ELF-1 (cell line): ENCODE measurements around the gene DGKZ.
"Not testable (repeated sequence)": the region's sequence is repeated elsewhere in the genome, so short reads cannot be mapped to it uniquely, and the experiment has no call there.

Experiments
- DNase-seq: peaks from one replicate; pipeline ENCODE4 v3.0.0-alpha.2; 2016; ENCODE audit warnings: low read depth, low spot score

DGKZ gene, protein sequence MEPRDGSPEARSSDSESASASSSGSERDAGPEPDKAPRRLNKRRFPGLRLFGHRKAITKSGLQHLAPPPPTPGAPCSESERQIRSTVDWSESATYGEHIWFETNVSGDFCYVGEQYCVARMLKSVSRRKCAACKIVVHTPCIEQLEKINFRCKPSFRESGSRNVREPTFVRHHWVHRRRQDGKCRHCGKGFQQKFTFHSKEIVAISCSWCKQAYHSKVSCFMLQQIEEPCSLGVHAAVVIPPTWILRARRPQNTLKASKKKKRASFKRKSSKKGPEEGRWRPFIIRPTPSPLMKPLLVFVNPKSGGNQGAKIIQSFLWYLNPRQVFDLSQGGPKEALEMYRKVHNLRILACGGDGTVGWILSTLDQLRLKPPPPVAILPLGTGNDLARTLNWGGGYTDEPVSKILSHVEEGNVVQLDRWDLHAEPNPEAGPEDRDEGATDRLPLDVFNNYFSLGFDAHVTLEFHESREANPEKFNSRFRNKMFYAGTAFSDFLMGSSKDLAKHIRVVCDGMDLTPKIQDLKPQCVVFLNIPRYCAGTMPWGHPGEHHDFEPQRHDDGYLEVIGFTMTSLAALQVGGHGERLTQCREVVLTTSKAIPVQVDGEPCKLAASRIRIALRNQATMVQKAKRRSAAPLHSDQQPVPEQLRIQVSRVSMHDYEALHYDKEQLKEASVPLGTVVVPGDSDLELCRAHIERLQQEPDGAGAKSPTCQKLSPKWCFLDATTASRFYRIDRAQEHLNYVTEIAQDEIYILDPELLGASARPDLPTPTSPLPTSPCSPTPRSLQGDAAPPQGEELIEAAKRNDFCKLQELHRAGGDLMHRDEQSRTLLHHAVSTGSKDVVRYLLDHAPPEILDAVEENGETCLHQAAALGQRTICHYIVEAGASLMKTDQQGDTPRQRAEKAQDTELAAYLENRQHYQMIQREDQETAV

DNA sequence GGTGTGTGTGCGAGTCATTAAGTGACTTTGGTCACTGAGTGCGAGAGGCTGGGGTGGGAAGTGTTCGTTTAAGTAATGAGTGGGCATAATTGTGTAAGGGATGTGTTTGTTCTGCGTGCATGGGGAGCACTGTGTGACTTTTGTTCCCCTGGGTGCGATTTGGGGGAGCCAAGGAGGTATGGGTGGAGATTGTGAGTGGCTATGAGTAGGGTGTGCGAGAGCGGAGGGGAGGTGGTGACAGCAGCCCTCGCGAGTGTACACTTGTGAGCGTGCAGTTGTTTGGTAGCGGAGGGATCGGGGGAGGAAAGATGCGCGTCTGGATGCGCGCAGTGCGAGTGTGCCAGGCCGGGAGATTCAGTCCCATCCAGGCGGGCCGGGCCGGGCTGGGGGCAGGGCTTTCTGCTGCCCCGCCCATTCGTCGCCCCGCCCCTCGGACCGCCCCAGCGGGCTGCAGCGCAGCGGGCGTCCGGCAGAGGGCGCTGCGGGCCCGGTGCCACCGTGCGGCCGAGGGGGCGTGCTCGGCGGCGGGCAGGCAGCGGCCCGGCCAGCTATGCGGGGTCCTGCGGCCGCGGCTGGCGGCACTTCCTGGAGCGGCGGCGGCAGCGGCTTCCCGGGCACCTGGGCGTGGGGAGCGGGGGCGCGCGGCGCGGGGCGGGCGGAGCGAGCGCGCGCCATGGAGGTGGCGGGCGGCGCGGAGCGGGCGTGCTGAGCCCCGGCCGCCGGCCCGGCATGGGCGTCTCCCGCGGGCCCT lies at the start of gene DGKZ:
Gene DGKZ (plus strand): TSS at position 578 of the 751 bp plus-strand sequence. CDS start 197 bp downstream, outside the sequence.
- DNase-seq = peak; percentile 90

DNA sequence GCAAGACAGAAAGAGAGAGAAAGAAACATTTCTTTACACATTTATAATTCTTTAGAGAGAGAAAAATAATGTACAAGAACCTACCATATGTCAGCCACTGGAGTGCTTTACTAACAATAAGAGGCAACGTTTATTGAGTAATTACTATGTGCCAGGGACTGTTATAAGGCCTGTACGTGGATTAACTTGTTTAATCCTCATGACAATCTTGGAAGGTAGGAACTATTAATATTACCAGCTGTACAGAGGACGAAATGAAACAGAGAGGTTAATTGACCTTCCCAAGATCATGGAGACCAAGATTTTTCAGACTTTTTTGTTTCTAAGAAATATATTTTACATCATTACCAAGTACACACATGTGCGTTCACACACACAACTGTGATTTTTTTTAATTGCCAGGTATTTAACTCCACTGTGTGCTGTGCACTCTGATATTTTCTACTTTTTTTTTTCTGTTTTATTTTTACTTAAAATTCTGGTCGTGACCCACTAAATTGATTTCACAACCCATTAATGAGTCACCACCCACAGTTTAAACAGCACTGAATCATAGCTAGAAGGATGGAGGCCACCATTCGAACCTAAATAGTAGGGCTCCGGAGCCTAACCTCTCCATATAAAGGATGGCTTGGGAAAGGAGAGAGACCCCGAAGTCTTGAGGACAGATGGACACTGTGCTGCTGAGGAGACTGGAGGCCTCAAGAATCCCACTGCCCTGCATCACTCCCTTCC lies 48.4 kb upstream of the DGKZ start:
- no peak for DNase-seq

DNA sequence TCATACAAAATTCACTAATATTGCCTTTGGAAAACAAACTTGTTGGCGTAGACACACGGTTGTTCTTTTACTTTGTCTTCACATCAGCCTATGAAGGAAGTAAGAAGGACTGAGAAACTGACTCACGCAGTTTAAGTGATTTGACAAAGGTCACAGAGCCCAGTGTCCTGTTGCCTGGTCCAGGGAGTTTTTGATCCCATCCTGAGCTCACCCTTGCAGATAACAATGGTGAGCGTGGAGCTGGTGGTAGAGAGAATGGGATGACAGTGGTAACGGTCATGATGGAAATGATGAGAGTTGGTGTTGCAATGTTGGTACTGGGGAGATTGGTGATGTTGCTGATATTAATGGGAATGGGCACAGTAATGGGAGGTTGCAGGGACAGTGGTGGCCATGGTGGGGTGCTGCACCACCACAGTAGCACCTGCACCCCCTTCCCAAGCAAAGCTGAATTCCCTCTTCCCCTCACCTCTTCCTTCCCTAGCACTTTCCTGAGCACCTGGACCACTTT lies 47.8 kb upstream of the DGKZ start:
- DNase-seq = no peak

DNA sequence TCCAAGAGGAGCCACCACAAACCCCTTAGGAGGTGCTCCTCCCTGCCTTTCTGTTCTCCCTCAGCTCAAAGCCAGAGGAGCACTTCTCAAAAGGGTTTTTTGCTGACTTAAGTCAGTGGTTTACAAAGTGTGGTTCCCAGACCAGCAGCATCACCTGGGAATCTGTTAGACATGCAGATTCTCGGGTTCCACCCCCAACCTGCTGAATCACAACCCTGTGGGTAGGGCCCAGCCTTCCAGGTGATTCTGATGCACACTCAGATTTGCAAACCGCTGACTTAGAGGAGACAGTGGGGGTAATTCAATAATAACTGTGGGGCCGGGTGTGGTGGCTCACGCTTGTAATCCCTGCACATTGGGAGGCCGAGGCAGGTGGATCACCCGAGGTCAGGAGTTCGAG lies 47.0 kb upstream of the DGKZ start:
- DNase-seq = no peak

DNA sequence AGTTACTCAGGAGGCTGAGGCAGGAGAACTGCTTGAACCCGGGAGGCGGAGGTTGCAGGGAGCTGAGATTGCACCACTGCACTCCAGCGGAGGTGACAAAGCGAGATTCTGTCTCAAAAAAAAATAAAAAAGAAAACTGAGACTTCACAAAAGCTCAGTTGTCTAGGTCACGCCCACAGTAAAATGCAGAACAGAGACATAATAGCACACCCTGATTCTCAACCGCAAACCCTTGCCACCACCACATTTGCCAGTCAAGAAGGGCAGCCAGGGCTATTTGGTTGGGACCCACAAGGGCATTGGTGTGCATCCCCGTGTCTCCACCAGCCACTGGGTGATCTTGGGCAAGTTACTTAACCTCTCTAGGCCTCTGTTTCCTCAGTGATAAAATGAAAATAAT lies 44.4 kb upstream of the DGKZ start:
- no peak for DNase-seq

DNA sequence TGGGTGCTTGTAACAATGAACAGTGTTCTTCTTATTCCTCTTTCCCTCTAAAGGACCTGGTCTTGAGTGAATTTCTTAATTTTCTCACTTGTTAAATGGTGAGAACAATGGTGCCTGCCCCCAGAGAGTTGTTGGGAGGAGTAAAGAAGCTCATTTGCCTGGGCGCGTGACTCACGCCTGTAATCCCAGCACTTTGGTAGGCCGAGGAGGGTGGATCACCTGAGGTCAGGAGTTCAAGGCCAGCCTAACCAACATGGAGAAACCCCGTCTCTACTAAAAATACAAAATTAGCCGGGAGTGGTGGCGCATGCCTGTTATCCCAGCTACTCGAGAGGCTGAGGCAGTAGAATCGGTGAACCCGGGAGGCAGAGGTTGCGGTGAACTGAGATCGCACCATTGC lies 43.2 kb upstream of the DGKZ start:
- not testable (repeated sequence) for DNase-seq

DNA sequence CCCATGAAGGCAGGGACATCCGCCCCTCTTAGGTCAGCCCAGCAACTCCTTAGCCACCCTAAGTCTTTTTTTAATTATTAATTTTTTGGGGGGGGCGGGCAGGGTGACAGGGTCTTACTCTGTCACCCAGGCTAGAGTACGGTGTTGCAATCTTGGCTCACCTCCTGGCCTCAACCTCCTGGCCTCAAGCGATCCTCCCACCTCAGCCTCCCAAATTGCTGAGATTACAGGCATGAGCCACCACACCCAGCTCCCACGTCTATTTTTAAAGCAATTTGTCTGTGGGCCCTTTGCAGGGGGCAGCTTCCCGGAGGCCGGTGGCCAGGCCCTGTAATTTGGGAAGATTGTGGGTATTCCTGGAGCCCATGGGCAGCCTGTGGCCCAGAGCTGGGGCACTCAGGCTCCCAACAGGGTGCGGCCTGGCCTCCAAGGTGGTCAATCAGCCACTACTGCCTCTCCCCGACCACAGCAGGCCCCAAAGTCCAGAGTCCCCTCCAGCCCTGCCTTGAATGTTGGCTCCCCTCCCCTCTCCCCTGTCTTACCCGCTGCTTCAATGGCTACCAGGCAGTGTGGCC lies 42.6 kb upstream of the DGKZ start:
- no peak for DNase-seq

DNA sequence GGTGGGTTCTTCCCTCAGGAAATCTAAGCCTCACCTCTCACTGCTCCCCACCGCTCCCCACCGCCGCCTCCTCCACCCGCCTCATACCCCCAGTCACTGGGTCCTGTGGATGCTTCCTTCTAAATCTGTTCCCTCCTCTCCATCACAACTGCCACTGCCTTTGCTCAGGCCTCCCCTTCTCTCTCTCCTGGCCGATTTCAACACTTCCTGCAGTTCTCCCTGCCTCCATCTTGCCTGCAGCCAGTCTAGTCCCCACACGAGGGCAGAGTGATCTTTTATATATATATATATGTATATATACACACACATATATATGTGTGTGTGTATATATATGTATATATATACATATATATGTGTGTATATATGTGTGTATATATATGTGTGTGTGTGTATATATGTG lies 42.0 kb upstream of the DGKZ start:
- no peak for DNase-seq

DNA sequence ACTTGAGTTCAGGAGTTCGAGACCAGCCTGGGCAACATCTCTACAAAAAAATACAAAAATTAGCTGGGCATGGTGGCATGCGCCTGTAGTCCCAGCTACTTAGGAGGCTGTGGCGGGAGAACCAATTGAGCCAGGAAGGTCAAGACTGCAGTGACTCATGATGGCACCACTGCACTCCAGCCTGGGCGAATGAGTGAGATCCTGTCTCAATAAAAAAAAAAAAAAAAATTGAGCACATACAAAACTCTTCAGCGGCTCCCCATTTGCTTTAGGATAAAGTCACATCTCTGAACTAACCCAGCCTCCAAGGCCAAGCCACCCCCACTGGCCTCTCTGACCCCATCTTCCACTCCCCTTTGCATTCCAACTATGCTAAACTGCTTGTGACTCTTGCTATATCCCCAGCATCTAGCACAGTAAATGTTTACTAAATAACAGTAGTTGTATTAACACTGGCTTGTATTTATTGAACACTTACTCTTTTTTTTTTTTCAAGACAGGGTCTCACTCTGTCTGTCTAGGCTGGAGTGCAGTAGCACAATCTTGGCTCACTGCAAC lies 40.9 kb upstream of the DGKZ start:
- DNase-seq = no peak

DNA sequence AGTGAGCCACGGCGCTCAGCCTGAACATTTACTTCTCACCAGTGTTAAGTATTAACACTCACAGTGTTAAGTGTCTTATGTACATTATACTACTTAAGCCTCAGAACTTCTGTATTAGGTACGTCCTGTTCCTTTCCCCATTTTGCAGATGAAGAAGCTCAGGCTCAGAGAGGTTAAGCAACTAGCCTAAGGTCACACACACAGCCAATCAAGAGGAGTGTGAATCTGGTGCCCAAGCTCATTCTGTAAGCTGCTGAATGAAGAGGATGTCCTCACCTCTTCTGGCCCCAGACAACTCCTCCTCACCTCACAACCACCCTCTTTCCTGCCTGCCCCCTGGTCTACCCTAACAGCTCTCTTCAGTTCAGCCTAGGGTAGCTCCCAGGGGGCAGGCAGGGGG lies 39.9 kb upstream of the DGKZ start:
- no peak for DNase-seq

DNA sequence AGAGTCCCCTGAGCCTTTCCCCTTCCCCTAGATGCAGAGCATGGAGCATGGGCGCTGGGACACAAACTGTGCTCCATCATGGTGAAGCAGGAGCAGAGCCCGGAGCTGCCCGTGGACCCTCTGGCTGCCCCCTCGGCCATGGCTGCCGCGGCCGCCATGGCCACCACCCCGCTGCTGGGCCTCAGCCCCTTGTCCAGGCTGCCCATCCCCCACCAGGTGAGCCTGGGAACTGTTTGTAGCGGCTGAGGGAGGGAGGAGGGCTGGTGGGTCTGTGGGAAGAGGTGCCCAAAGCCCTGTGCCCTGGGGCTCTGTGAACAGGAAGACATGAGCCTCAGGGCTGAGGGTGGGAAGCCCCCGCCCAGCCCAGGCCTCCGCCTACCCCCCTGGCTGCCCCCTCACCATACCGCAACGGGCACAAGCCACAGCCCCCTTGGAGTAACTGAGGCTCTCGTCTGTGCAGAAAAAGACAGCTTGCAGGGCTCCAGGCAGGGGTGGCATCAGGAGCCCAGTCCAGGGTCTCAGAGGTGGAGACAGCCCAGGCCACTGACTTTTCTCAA lies 39.4 kb upstream of the DGKZ start:
- DNase-seq = peak; percentile 45

DNA sequence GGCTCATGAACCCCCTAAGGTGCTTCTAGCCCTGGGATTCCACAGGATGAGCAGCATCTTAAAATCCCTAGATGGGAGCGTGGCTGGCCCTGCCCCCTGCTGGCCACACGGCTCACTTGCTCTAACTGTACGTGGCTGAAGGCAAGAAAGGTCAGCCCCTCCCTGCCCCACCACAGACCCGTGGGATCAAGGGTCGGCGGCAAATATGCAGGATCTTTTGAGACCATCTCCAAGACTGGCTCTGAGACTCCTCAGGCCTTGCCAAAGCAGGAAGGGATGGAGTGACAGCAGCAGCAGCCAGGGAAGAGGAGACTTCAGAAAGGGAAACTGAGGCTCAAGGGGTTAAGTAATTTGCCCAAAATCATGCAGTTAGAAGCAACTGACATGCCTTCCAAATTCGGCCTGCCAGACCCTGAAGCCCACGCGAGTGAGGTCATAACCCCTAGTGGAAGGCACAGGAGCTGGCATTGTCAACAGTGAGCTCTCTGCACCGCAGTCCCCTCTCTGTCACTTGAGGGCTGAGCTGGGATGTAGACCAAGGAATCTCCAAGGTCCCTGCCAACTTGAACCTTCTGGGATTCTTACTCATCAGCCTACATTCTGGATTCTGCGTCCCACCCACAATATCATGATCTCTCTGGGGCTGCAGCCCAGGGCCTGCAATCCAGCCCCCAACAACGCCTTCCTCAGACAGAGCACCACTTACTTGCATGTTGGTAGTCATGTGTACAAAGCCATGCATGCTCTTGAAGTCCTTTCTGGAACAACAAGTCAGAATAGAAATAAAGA lies 38.4 kb upstream of the DGKZ start:
- peak; percentile 89 for DNase-seq

DNA sequence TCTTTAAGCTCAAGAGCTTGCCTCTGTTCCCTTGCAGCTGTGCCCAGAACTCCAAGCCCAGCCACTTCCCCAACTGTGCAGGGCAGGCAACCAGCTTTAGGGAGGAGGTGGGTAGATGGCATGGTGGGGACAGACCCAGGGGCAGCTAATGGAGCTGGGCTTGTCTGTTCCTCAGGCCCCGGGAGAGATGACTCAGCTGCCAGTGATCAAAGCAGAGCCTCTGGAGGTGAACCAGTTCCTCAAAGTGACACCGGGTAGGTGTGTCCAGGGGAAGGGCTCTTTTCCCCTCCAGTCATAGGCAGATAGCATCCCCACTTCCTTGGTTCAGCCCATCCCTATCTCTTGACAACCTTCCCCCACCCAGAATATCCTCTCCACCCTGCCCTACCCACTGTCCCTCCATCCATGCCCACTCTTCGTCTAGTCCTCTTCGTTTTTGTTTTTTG lies 37.4 kb upstream of the DGKZ start:
- peak; percentile 72 for DNase-seq

DNA sequence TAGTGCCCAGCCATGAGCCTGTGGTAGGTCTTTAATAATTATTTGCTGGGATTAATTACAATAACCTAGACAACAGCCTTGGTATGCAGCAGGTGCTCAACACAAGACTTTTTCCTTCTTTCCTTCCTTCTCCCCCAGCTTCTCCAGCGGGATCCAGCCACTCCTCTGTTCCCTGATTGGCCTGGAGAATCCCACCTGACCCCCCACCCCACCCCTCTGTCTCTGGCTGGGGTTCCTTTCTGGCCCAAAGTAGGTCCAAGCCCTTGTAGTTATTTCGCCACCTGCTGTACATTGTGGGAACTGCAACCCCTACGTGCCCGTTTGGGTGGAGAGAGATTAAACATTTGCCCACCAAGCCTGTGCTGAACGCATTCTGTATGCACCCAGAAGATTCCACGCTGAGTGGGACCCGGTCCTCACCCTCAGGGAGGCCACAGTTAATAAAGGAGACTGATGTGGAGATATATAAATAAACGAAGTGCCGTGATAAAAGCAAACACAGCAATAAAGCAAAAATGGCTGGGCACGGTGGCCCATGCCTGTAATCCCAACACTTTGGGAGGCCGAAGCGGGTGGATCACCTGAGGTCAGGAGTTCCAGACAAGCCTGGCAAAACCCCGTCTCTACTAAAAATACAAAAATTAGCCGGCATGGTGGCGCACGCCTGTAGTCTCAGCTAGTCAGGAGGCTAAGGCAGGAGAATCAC lies 32.1 kb upstream of the DGKZ start:
- peak; percentile 93 for DNase-seq

DNA sequence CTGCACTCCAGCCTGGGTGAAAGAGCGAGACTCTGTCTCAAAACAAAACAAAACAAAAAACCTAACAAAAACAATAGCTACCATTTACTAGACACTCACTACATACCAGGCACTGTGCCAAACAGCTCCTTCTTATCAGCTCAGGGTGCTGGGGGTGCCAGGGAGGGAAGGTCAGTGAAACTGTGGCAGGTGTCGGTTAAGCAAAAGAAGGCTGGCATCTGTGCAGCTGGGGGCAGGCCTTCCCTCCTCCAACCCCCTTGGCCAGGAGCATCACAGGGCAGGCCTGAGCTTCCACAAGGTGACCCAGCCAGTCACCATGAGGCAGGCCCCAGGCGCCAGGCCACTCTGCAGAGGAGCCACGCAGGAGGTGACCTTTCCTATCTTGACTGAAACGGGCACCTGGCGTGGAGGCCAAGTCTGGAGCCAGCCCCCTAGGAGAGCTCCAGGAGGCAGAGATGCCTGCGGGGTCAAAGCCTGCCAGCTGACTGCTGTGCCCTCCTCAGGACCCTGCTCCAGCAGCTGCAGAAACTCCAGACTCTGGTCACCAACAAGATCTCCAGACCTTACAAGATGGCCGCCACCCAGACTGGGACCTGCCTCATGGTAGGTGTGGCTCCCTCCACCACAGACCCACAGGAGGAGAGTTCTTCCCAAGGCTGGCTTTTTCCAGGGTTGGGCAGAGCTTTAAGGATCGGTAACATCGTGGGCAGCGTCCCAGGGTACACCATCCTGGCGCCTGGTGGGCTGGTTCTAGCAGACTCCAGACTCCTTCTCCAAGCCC lies 31.3 kb upstream of the DGKZ start:
- no peak for DNase-seq

DNA sequence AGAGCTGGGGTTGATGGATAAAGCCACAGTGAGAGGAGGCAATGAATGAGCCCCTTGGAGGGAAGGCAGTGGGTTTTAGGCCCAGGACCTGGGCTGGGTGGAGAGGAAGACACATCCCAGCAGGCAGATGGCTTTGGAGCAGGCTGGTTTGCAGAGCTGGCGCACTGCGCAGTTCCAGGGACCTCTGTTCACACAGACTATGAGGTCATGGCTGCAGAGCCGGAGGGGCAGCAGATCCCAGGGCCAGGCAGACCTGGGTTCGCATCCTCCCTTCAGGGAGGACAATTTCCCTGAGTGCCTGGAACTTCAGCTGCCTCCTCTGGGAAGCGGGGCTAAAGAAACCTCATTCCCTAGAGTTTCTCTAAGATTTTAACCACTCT lies 28.2 kb upstream of the DGKZ start:
- no peak for DNase-seq

DNA sequence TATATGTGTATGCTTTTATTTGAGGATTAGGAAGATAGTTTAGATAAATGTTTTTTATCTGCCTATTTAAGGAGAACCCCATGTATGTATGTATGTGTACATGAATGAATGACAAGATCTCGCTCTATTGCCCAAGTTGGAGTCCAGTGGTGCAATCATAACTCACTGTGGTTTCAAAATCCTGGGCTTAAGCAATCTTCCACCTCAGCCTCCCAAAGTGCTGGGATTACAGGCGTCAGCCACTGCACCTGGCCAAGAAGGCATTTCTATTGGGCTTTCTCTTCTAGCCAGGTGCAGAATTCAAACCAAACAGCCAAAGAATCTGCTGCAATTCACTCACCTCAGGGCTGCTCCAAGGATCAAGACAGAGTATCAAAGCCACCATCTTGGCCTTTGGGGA lies 25.5 kb upstream of the DGKZ start:
- no peak for DNase-seq

DNA sequence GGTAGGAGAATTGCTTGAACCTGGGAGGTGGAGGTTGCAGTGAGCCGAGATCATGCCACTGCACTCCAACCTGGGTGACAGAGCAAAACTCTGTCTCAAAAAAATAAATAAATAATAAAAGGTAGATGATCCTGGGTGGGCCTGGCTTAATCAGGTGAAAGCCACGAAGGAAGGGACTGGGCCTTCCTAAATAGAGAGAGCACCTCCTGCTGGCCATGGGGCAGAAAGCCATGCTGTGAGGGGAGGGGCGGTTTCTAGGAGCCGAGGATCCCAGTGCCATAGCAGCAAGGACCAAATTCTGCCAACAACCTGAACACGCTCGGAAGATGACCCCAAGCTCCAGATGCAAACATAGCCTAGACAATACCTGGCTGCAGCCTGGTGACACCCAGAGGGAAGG lies 24.5 kb upstream of the DGKZ start:
- no peak for DNase-seq
